Thyroid gland (tissue), 4 donors: ENCODE results near the gene TAB2. TPM values are rescaled to one million over a fixed set of nuclear protein-coding genes. Genes with fewer than 3 reads are reported as not detected.

Experiments
- DNase-seq, 2 donors: peaks; one replicate each; pipeline ENCODE4 v3.0.0-alpha.2; 2019
- H3K27ac ChIP-seq, 3 donors: fragments of 200-600 bp; sonication (generic); 1 replicate in 2 of 3; 2 replicates in 1 of 3; pipeline ENCODE4 v1.5.1; 2016 to 2019; ENCODE audit warnings: mild to moderate bottlenecking in 1 of 3, moderate library complexity in 1 of 3
- H3K27me3 ChIP-seq: fragments of 200-600 bp; sonication (generic); one replicate; pipeline ENCODE4 v1.5.1; 2019
- H3K36me3 ChIP-seq, 2 donors: fragments of 200-600 bp; sonication (generic); one replicate each; pipeline ENCODE4 v1.5.1; 2016 to 2019
- H3K4me1 ChIP-seq, 2 donors: fragments of 200-600 bp; sonication (generic); one replicate each; pipeline ENCODE4 v1.5.1; 2017 to 2019
- H3K4me3 ChIP-seq, 3 donors: fragments of 200-600 bp; sonication (generic); replicated peaks in 1 of 3; 1 replicate in 2 of 3; 2 replicates in 1 of 3; pipeline ENCODE4 v1.5.1; 2016; ENCODE audit warnings: mild to moderate bottlenecking in 1 of 3
- H3K9me3 ChIP-seq: fragments of 200-600 bp; sonication (generic); one replicate; pipeline ENCODE4 v1.5.1; 2017
- CTCF ChIP-seq, 6 experiments: fragments of 200-600 bp in 3 of 6; fragments of 450-650 bp in 3 of 6; sonication (generic) in 3 of 6; IDR thresholded peaks; one replicate each; pipeline ENCODE4 v1.5.1; 2016 to 2019; ENCODE audit warnings: antibody characterized with exemption in 6 of 6, mild to moderate bottlenecking in 2 of 6, inconsistent platforms in 1 of 6, moderate library complexity in 1 of 6
- POLR2A ChIP-seq, 2 donors: fragments of 450-650 bp; IDR thresholded peaks; one replicate each; pipeline ENCODE4 v1.6.1; 2017; ENCODE audit warnings: antibody characterized with exemption in 2 of 2, mild to moderate bottlenecking in 2 of 2, moderate library complexity in 1 of 2
- WGBS, 2 donors: methylation state at CpG; one replicate each; pipeline ENCODE4 v1.1.5; 2017; 5-methylcytosine and 5-hydroxymethylcytosine counted together
- intact Hi-C: fragments of 100-400 bp; cut with DNase I; formaldehyde crosslinking; loops from one replicate; pipeline ENCODE4 v1.15.1; 2023
- total RNA-seq, 4 donors: library from RNA; depleted of rRNA; stranded (reverse); fragments of >200 nt; gene quantifications; one replicate each; pipeline ENCODE4 v1.2.3, GENCODE V29; 2016

TAB2 gene
- total RNA-seq, 4 donors from 2014 or later, result 58.5 to 74.3 (median 64.7) TPM

- intact Hi-C loops, result no loop called here
- Histone ChIP-seq H3K4me3 (no peak overlapping the region), H3K27ac (no peak overlapping the region), H3K36me3 (no peaks in the 10 kb centered on the region), H3K4me1 (peaks cover 52 to 59% of the 10 kb centered on the region in 2 donors), H3K27me3 (no peaks in the 10 kb centered on the region), H3K9me3 (no peaks in the 10 kb centered on the region)
- 43 to 89% methylated on average over 2 of the region's 2 CpGs for WGBS, 2 donors
- TF ChIP-seq POLR2A (IDR thresholded peaks at IDR 0.05), result no peak
- TF ChIP-seq CTCF (IDR thresholded peaks at IDR 0.05), result no peak
- DNase-seq, result no peak
These were observed 13.7 kb downstream of the TAB2 start for GRCh38 chr6:149331043-149331807.

- H3K4me1 ChIP-seq, result peaks cover 52 to 61% of the 10 kb centered on the region in 2 donors
- H3K27ac ChIP-seq, result peak overlapping the region in 1 of 3 donors; percentile 42
- no peaks in the 10 kb centered on the region for H3K9me3 ChIP-seq
- DNase-seq, result no peak
- intact Hi-C loops, result no loop called here
- TF ChIP-seq CTCF (IDR thresholded peaks at IDR 0.05) (no peak), POLR2A (IDR thresholded peaks at IDR 0.05) (no peak)
- no peaks in the 10 kb centered on the region for H3K27me3 ChIP-seq
- no peak overlapping the region for H3K4me3 ChIP-seq
- H3K36me3 ChIP-seq, result no peaks in the 10 kb centered on the region
- WGBS, 2 donors, result 86 to 95% methylated on average over 2 of the region's 2 CpGs
These were observed 14.4 kb downstream of the TAB2 start for GRCh38 chr6:149331871-149332270.

- WGBS, 2 donors, result 47 to 51% methylated on average over 5 of the region's 5 CpGs
- H3K4me1 ChIP-seq, result peaks cover 59 to 68% of the 10 kb centered on the region in 2 donors
- no peak for DNase-seq
These were observed 15.2 kb downstream of the TAB2 start for GRCh38 chr6:149332602-149333265.

GRCh38 chr6:149333266-149333620 is 15.7 kb downstream of the TAB2 start:
- intact Hi-C loops, result no loop called here
- 50 to 58% methylated on average over 4 of the region's 4 CpGs for WGBS, 2 donors
- no peaks in the 10 kb centered on the region for H3K27me3 ChIP-seq
- peak overlapping the region in 2 of 3 donors; percentile 5 to 42 for H3K27ac ChIP-seq
- no peaks in the 10 kb centered on the region for H3K9me3 ChIP-seq
- H3K4me1 ChIP-seq, result peaks cover 64 to 73% of the 10 kb centered on the region in 2 donors
- TF ChIP-seq CTCF (IDR thresholded peaks at IDR 0.05) (no peak), POLR2A (IDR thresholded peaks at IDR 0.05) (no peak)
- H3K4me3 ChIP-seq, result no peak overlapping the region
- no peak for DNase-seq
- no peaks in the 10 kb centered on the region for H3K36me3 ChIP-seq

More at GRCh38 chr6:149332602-149333265, 15.2 kb downstream of the TAB2 start:
- Histone ChIP-seq H3K9me3 (no peaks in the 10 kb centered on the region), H3K4me3 (no peak overlapping the region), H3K36me3 (no peaks in the 10 kb centered on the region), H3K27me3 (no peaks in the 10 kb centered on the region), H3K27ac (peak overlapping the region in 2 of 3 donors; percentile 5 to 42)
- TF ChIP-seq POLR2A (IDR thresholded peaks at IDR 0.05) (no peak), CTCF (IDR thresholded peaks at IDR 0.05) (no peak)
- intact Hi-C loops, result no loop called here

- no peaks in the 10 kb centered on the region for H3K27me3 ChIP-seq
- H3K4me3 ChIP-seq, result no peak overlapping the region
- peaks cover 70 to 74% of the 10 kb centered on the region in 2 donors for H3K4me1 ChIP-seq
- no peaks in the 10 kb centered on the region for H3K36me3 ChIP-seq
- H3K9me3 ChIP-seq, result no peaks in the 10 kb centered on the region
- H3K27ac ChIP-seq, result peak overlapping the region in 1 of 3 donors; percentile 37
- 42 to 48% methylated on average over 3 of the region's 3 CpGs for WGBS, 2 donors
- intact Hi-C loops, result no loop called here
- TF ChIP-seq POLR2A (IDR thresholded peaks at IDR 0.05) (no peak), CTCF (IDR thresholded peaks at IDR 0.05) (no peak)
- DNase-seq, result no peak
These were observed 16.7 kb downstream of the TAB2 start for GRCh38 chr6:149334201-149334600.
